HCT116 (cell line): ENCODE measurements around the gene MAJIN. TPM values are rescaled to one million over a fixed set of nuclear protein-coding genes. Genes with fewer than 3 reads are reported as not detected.

Experiments
- ATAC-seq: fragments of 200-7000 bp; cut with Tn5 transposase; 2 replicates; pipeline ENCODE4 v1.9.1; 2020; ENCODE audit warnings: mild to moderate bottlenecking, moderate library complexity
- BruUV-seq: library from RNA; stranded (reverse); fragments of 400-500 nt; replicated peaks from 2 replicates; lab custom pipeline; 2021; lab: Mats Ljungman, UMichigan
- CTCF ChIA-PET: fragments of 300-600 bp; sonication (Branson Sonifier 250); formaldehyde crosslinking; loops from one replicate; lab custom pipeline; 2021; ENCODE audit warnings: antibody characterized with exemption; lab: Charles Lee
- POLR2A ChIA-PET: fragments of 300-600, 350-600 bp; sonication (Branson Sonifier 250); formaldehyde crosslinking; loops from one replicate; lab custom pipeline; 2021; ENCODE audit warnings: antibody characterized with exemption; lab: Charles Lee
- RAD21 ChIA-PET, 2 experiments: fragments of 300-600 bp; sonication (Branson Sonifier 250); formaldehyde crosslinking; loops; one replicate each; lab custom pipeline; 2023; ENCODE audit warnings: low total read pairs in 2 of 2; ENCODE audit not compliant: uncharacterized antibody in 2 of 2, unreplicated experiment in 2 of 2, low non-redundant PET in 1 of 2; lab: Charles Lee
- DNase-seq: peaks from one replicate; pipeline ENCODE4 v3.0.0-alpha.2; 2010; ENCODE audit warnings: low read depth, low spot score
- H2AFZ ChIP-seq: fragments of 200-600 bp; shearing (Covaris generic), sonication (generic); 2 replicates; pipeline ENCODE4 v1.6.1; 2017; ENCODE audit warnings: low read depth, mixed run types, mixed read lengths, antibody characterized with exemption, low read length; ENCODE audit not compliant: poor library complexity, severe bottlenecking
- H3K27ac ChIP-seq: 2 replicates; pipeline ENCODE4 v1.5.1; 2012; ENCODE audit warnings: low read depth, low read length
- H3K27me3 ChIP-seq: fragments of 200-600 bp; sonication (generic); 2 replicates; pipeline ENCODE4 v1.6.1; 2016; ENCODE audit warnings: mixed run types, low read length, mixed read lengths; ENCODE audit not compliant: insufficient read depth
- H3K36me3 ChIP-seq, 2 experiments: fragments of 200-500 bp in 1 of 2; fragments of 200-600 bp in 1 of 2; sonication (Bioruptor generic) in 1 of 2; sonication (generic) in 1 of 2; 2 replicates each; pipeline versions ENCODE4 v1.5.1 to v1.6.1; 2014 to 2016; ENCODE audit warnings: low read length in 2 of 2, inconsistent platforms in 1 of 2, mixed read lengths in 1 of 2, mixed run types in 1 of 2; ENCODE audit not compliant: insufficient read depth in 2 of 2, control insufficient read depth in 1 of 2
- H3K4me1 ChIP-seq, 2 experiments: fragments of 200-600 bp in 1 of 2; sonication (generic) in 1 of 2; 2 replicates each; pipeline versions ENCODE4 v1.5.1 to v1.6.1; 2012 to 2017; ENCODE audit warnings: low read length in 2 of 2, inconsistent platforms in 1 of 2, mild to moderate bottlenecking in 1 of 2, mixed read lengths in 1 of 2, mixed run types in 1 of 2, moderate library complexity in 1 of 2; ENCODE audit not compliant: insufficient read depth in 2 of 2, control insufficient read depth in 1 of 2
- H3K4me2 ChIP-seq: fragments of 200-600 bp; sonication (generic); 2 replicates; pipeline ENCODE4 v1.6.1; 2017; ENCODE audit warnings: mixed run types, low read length, mixed read lengths
- H3K4me3 ChIP-seq, 2 experiments: fragments of 200-600 bp in 1 of 2; sonication (generic) in 1 of 2; replicated peaks in 1 of 2; 2 replicates each; pipeline ENCODE4 v1.5.1; 2011 to 2016; ENCODE audit warnings: low read length in 2 of 2, control low read depth in 1 of 2, low read depth in 1 of 2, mild to moderate bottlenecking in 1 of 2, mixed read lengths in 1 of 2, mixed run types in 1 of 2
- H3K79me2 ChIP-seq: fragments of 200-600 bp; sonication (generic); 2 replicates; pipeline ENCODE4 v1.6.1; 2017; ENCODE audit warnings: mild to moderate bottlenecking, mixed run types, low read length, moderate library complexity, mixed read lengths; ENCODE audit not compliant: insufficient read depth
- H3K9ac ChIP-seq: fragments of 200-600 bp; sonication (generic); 2 replicates; pipeline ENCODE4 v1.6.1; 2016; ENCODE audit warnings: low read length, mixed read lengths
- H3K9me2 ChIP-seq: fragments of 200-600 bp; sonication (generic), shearing (Covaris generic); 2 replicates; pipeline ENCODE4 v1.6.1; 2017; ENCODE audit warnings: mixed run types, mild to moderate bottlenecking, moderate library complexity; ENCODE audit not compliant: insufficient read depth
- H3K9me3 ChIP-seq, 2 experiments: fragments of 200-500 bp in 1 of 2; fragments of 200-600 bp in 1 of 2; sonication (Bioruptor generic) in 1 of 2; sonication (generic) in 1 of 2; 2 replicates each; pipeline ENCODE4 v1.6.1; 2014 to 2017; ENCODE audit warnings: low read length in 2 of 2, mixed read lengths in 2 of 2, inconsistent platforms in 1 of 2, low read depth in 1 of 2, mild to moderate bottlenecking in 1 of 2, mixed run types in 1 of 2, moderate library complexity in 1 of 2; ENCODE audit not compliant: control insufficient read depth in 1 of 2, insufficient read depth in 1 of 2
- H4K20me1 ChIP-seq: fragments of 200-600 bp; sonication (generic), shearing (Covaris generic); 2 replicates; pipeline ENCODE4 v1.6.1; 2017; ENCODE audit warnings: mixed run types, mild to moderate bottlenecking, moderate library complexity; ENCODE audit not compliant: insufficient read depth
- EZH2 ChIP-seq: fragments of 200-600 bp; sonication (generic); IDR thresholded peaks from 2 replicates; pipeline ENCODE4 v1.6.1; 2017; ENCODE audit warnings: antibody characterized with exemption, mixed run types
- EZH2phosphoT487 ChIP-seq: fragments of 200-600 bp; IDR thresholded peaks from 2 replicates; pipeline ENCODE4 v1.6.1; 2018; ENCODE audit warnings: antibody characterized with exemption, borderline replicate concordance
- POLR2AphosphoS5 ChIP-seq: IDR thresholded peaks from 2 replicates; pipeline ENCODE4 v1.6.1; 2011; ENCODE audit warnings: mild to moderate bottlenecking, low read depth, low read length, moderate library complexity
- RAD21 ChIP-seq: IDR thresholded peaks from 2 replicates; pipeline ENCODE4 v1.6.1; 2012; ENCODE audit warnings: low read depth, mild to moderate bottlenecking
- REST ChIP-seq: IDR thresholded peaks from 2 replicates; pipeline ENCODE4 v1.6.1; 2012; ENCODE audit warnings: low read depth
- TCF7L2 ChIP-seq: IDR thresholded peaks from 2 replicates; pipeline ENCODE4 v1.7.0; 2011; ENCODE audit warnings: borderline replicate concordance, inconsistent platforms; ENCODE audit not compliant: insufficient read depth, insufficient read length; ENCODE audit errors: extremely low read depth
- YY1 ChIP-seq: IDR thresholded peaks from 2 replicates; pipeline ENCODE4 v1.6.1; 2011; ENCODE audit warnings: low read length, low read depth, moderate library complexity, mild to moderate bottlenecking; ENCODE audit not compliant: insufficient replicate concordance; ENCODE audit errors: extremely low read depth
- ZFX ChIP-seq: fragments of 450-650 bp; IDR thresholded peaks from 2 replicates; pipeline ENCODE4 v1.6.1; 2017
- ZNF274 ChIP-seq: fragments of 200-500 bp; sonication (Bioruptor generic); IDR thresholded peaks from 2 replicates; pipeline ENCODE4 v1.6.1; 2014; ENCODE audit warnings: mild to moderate bottlenecking, low read depth, low read length, inconsistent platforms
- intact Hi-C: fragments of 100-400 bp; cut with micrococcal nuclease; formaldehyde crosslinking; loops from 2 replicates; pipeline ENCODE4 v1.10.0; 2022
- total RNA-seq: library from RNA; stranded (reverse); gene quantifications from one replicate; pipeline ENCODE4 v1.2.1, GENCODE V29; 2021; ENCODE audit not compliant: unreplicated experiment

MAJIN gene
- total RNA-seq, 1 experiment from 2014 or later, result not detected

- Histone ChIP-seq H4K20me1 (no peaks in the 10 kb centered on the region), H3K9me3 (no peaks in the 10 kb centered on the region), H3K4me3 (no peak overlapping the region), H3K27ac (no peak overlapping the region), H3K4me2 (no peak overlapping the region), H3K9ac (no peak overlapping the region), H2AFZ (no peak overlapping the region), H3K27me3 (no peaks in the 10 kb centered on the region), H3K36me3 (no peaks in the 10 kb centered on the region), H3K79me2 (peaks cover 5% of the 10 kb centered on the region; the same call in 1 of the 2 replicates), H3K9me2 (no peaks in the 10 kb centered on the region), H3K4me1 (peaks cover 16 to 38% of the 10 kb centered on the region in 2 experiments)
- ChIA-PET CTCF (no interaction called here), POLR2A (no interaction called here), RAD21 (no interaction called here)
- no TSS peak for BruUV-seq
- ATAC-seq (no peak), DNase-seq (no peak)
- no peak for TF ChIP-seq ZFX
- no peak for TF ChIP-seq REST
- TF ChIP-seq ZNF274, result no peak
- intact Hi-C loops, result no loop called here
Observed at GRCh38 chr11:64921384-64921783, 50.5 kb downstream of the MAJIN start.

- H3K9me2 ChIP-seq, result no peaks in the 10 kb centered on the region
- H3K36me3 ChIP-seq, result no peaks in the 10 kb centered on the region
- ATAC-seq (no peak), DNase-seq (no peak)
- CTCF ChIA-PET, result interaction anchor here (2.8 kb wide), 1 partner anchor 77 kb away, joined by 7 read pairs; the partner anchor contains the start of gene BATF2
- H3K9ac ChIP-seq, result no peak overlapping the region
- H3K27me3 ChIP-seq, result no peaks in the 10 kb centered on the region
- RAD21 ChIA-PET, result no interaction called here
- no peak for TF ChIP-seq ZNF274
- no peak for TF ChIP-seq TCF7L2
- TF ChIP-seq YY1, result no peak
- no peak for TF ChIP-seq RAD21
- TF ChIP-seq POLR2AphosphoS5, result no peak
- no peak for TF ChIP-seq EZH2phosphoT487
- TF ChIP-seq EZH2, result no peak
- BruUV-seq, result no TSS peak
- no peak overlapping the region for H3K4me3 ChIP-seq
- no peak overlapping the region for H3K4me2 ChIP-seq
- H2AFZ ChIP-seq, result no peak overlapping the region
- H3K9me3 ChIP-seq, result no peaks in the 10 kb centered on the region
- intact Hi-C loops, result no loop called here
- peaks cover 13% of the 10 kb centered on the region; the same call in 1 of the 2 replicates for H3K79me2 ChIP-seq
- POLR2A ChIA-PET, result interaction anchor here (0.7 kb wide), 1 partner anchor 558 kb away, joined by 3 read pairs; no protein-coding TSS in a partner anchor
- H4K20me1 ChIP-seq, result no peaks in the 10 kb centered on the region
- H3K4me1 ChIP-seq, result peaks cover 18 to 44% of the 10 kb centered on the region in 2 experiments
- H3K27ac ChIP-seq, result no peak overlapping the region
Observed at GRCh38 chr11:64920124-64920523, 51.8 kb downstream of the MAJIN start.
